ENCODE data around the gene PRKCD. TPM values are rescaled to one million over a fixed set of nuclear protein-coding genes. Genes with fewer than 3 reads are reported as not detected.
A peak's percentile ranks its signal among the peaks of the same experiment; 100 is the strongest.
"Not testable (repeated sequence)": the region's sequence is repeated elsewhere in the genome, so short reads cannot be mapped to it uniquely, and the experiment has no call there.

Gene PRKCD
- total and polyA plus RNA-seq, 7 experiments from 2014 or later: 7.7 to 72.8 (median 17.5) TPM

DNA sequence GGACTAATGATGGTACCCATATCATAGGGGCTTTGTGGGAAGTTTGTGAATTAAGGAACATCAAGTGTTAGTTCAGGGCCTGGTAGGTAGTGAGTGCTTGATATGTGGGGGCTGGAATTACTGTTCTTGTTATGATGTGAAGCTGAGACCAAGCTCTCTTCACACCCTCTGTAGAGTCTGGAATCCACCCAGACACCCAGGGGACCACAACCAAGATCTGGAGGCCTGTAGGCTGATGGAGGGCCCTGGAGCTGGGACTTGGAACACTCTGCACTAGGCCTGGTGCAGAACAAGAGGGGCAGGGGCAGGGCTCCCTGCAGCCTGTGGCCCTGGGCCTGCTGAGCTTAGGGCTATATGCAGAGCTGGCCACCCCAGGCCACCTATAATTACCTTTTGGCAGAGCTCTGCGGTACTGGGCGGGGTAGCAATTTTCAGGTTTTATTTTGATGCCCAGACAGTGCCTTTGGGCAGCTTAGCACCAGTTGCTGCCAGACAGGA is 13.1 kb upstream of the PRKCD start:
- H3K27me3 Mint-ChIP-seq: peaks cover 0 to under 1% (median under 1%) of the 10 kb centered on the region in 5 donors
- POLR2A ChIA-PET: interaction anchor here (0.7 kb wide), 1 partner anchor 22 kb away, joined by 3 read pairs; no protein-coding TSS in a partner anchor
- H3K36me3 ChIP-seq (ENCODE audit: control insufficient read depth in 2 of 3, insufficient read depth in 3 of 3, low read length in 3 of 3): no peaks in the 10 kb centered on the region

GRCh38 chr3:53149006-53149690 is 11.9 kb upstream of the PRKCD start:
- intact Hi-C loops (cut with micrococcal nuclease): no loop called here
- Mint-ChIP-seq H3K27ac (no peak overlapping the region), H3K27me3 (peaks cover 7 to 10% (median 9%) of the 10 kb centered on the region in 5 donors), H3K4me3 (no peak overlapping the region), H3K36me3 (no peaks in the 10 kb centered on the region), H3K4me1 (peaks cover 0 to 2% (median 0%) of the 10 kb centered on the region in 7 donors), H3K9me3 (no peaks in the 10 kb centered on the region)
- no peaks in the 10 kb centered on the region for H3K9me3 ChIP-seq (ENCODE audit: control insufficient read depth in 2 of 3, low read length in 3 of 3)
- ChIA-PET CTCF (interaction anchor here (0.7 kb wide), 1 partner anchor 18 kb away, joined by 3 read pairs; no protein-coding TSS in a partner anchor), POLR2A (interaction anchor here (0.6 kb wide), 1 partner anchor 34 kb away, joined by 3 read pairs; no protein-coding TSS in a partner anchor)
- no peaks in the 10 kb centered on the region for H3K27me3 ChIP-seq (ENCODE audit: control insufficient read depth in 2 of 2, insufficient read depth in 2 of 2, low read length in 2 of 2)
- H3K4me3 ChIP-seq (ENCODE audit: low read length): no peak overlapping the region
- H3K4me1 ChIP-seq (ENCODE audit: control insufficient read depth in 2 of 2, insufficient read depth in 2 of 2, low read length in 2 of 2): no peaks in the 10 kb centered on the region
- no peak overlapping the region for H3K27ac ChIP-seq (ENCODE audit: low read depth, low read length)
- no peaks in the 10 kb centered on the region for H3K36me3 ChIP-seq (ENCODE audit: control insufficient read depth in 2 of 3, insufficient read depth in 3 of 3, low read length in 3 of 3)
- ATAC-seq: no peak
- no peak for DNase-seq

More for the DNA sequence above, 13.1 kb upstream of the PRKCD start:
- CTCF ChIA-PET: no interaction called here
- Histone ChIP-seq H3K27me3 (ENCODE audit: control insufficient read depth in 2 of 2, insufficient read depth in 2 of 2, low read length in 2 of 2) (no peaks in the 10 kb centered on the region), H3K4me3 (ENCODE audit: low read length) (no peak overlapping the region), H3K4me1 (ENCODE audit: control insufficient read depth in 2 of 2, insufficient read depth in 2 of 2, low read length in 2 of 2) (no peaks in the 10 kb centered on the region), H3K9me3 (ENCODE audit: control insufficient read depth in 2 of 3, low read length in 3 of 3) (no peaks in the 10 kb centered on the region), H3K27ac (ENCODE audit: low read depth, low read length) (no peak overlapping the region)
- ATAC-seq (no peak), DNase-seq (no peak)
- no peaks in the 10 kb centered on the region for H3K9me3 Mint-ChIP-seq
- H3K4me3 Mint-ChIP-seq: no peak overlapping the region
- intact Hi-C loops (cut with micrococcal nuclease): no loop called here
- no peak overlapping the region for H3K27ac Mint-ChIP-seq
- H3K4me1 Mint-ChIP-seq: peaks cover 0 to 2% (median 0%) of the 10 kb centered on the region in 7 donors
- no peaks in the 10 kb centered on the region for H3K36me3 Mint-ChIP-seq

GRCh38 chr3:53149699-53150098 is 11.3 kb upstream of the PRKCD start:
- Histone ChIP-seq H3K36me3 (ENCODE audit: control insufficient read depth in 2 of 3, insufficient read depth in 3 of 3, low read length in 3 of 3) (no peaks in the 10 kb centered on the region), H3K4me1 (ENCODE audit: control insufficient read depth in 2 of 2, insufficient read depth in 2 of 2, low read length in 2 of 2) (no peaks in the 10 kb centered on the region), H3K27me3 (ENCODE audit: control insufficient read depth in 2 of 2, insufficient read depth in 2 of 2, low read length in 2 of 2) (no peaks in the 10 kb centered on the region), H3K4me3 (ENCODE audit: low read length) (no peak overlapping the region), H3K27ac (ENCODE audit: low read depth, low read length) (no peak overlapping the region), H3K9me3 (ENCODE audit: control insufficient read depth in 2 of 3, low read length in 3 of 3) (no peaks in the 10 kb centered on the region)
- no peaks in the 10 kb centered on the region for H3K9me3 Mint-ChIP-seq
- no peak overlapping the region for H3K4me3 Mint-ChIP-seq
- H3K36me3 Mint-ChIP-seq: no peaks in the 10 kb centered on the region
- DNase-seq (no peak), ATAC-seq (no peak)
- H3K27ac Mint-ChIP-seq: no peak overlapping the region
- peaks cover 0 to 2% (median 0%) of the 10 kb centered on the region in 7 donors for H3K4me1 Mint-ChIP-seq
- peaks cover 9 to 15% (median 10%) of the 10 kb centered on the region in 5 donors for H3K27me3 Mint-ChIP-seq
- intact Hi-C loops (cut with micrococcal nuclease): no loop called here
- ChIA-PET CTCF (no interaction called here), POLR2A (no interaction called here)

- DNase-seq: no peak
- H3K27ac ChIP-seq (ENCODE audit: low read depth, low read length): no peak overlapping the region
- H3K36me3 ChIP-seq (ENCODE audit: control insufficient read depth in 2 of 3, insufficient read depth in 3 of 3, low read length in 3 of 3): no peaks in the 10 kb centered on the region
- intact Hi-C loops (cut with micrococcal nuclease): no loop called here
- CTCF ChIA-PET: no interaction called here
- H3K27me3 ChIP-seq (ENCODE audit: control insufficient read depth in 2 of 2, insufficient read depth in 2 of 2, low read length in 2 of 2): no peaks in the 10 kb centered on the region
- H3K4me3 Mint-ChIP-seq: no peak overlapping the region
- no peaks in the 10 kb centered on the region for H3K9me3 Mint-ChIP-seq
- H3K27ac Mint-ChIP-seq: no peak overlapping the region
- no peaks in the 10 kb centered on the region for H3K9me3 ChIP-seq (ENCODE audit: control insufficient read depth in 2 of 3, low read length in 3 of 3)
- POLR2A ChIA-PET: no interaction called here
- H3K4me1 ChIP-seq (ENCODE audit: control insufficient read depth in 2 of 2, insufficient read depth in 2 of 2, low read length in 2 of 2): no peaks in the 10 kb centered on the region
- no peaks in the 10 kb centered on the region for H3K36me3 Mint-ChIP-seq
- no peak for ATAC-seq
- H3K4me3 ChIP-seq (ENCODE audit: low read length): no peak overlapping the region
- peaks cover 12 to 19% (median 15%) of the 10 kb centered on the region in 5 donors for H3K27me3 Mint-ChIP-seq
- H3K4me1 Mint-ChIP-seq: peaks cover 0 to 2% (median 0%) of the 10 kb centered on the region in 7 donors
These were observed 10.5 kb upstream of the PRKCD start for GRCh38 chr3:53150247-53151085.

DNA sequence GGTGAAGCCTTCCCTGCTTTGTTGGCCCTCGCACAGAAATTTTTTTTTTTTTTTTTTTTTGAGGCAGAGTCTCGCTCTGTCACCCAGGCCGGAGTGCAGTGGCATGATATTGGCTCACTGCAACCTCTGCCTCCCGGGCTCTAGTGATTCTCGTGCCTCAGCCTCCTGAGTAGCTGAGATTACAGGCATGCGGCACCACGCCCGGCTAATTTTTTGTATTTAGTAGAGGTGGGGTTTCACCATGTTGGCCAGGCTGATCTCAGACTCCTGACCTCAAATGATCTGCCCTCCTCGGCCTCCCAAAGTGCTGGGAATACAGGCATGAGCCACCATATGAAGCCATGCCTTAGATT is 9.9 kb upstream of the PRKCD start:
- H3K9me3 Mint-ChIP-seq; intact Hi-C loops (cut with micrococcal nuclease); H3K4me3 ChIP-seq (ENCODE audit: low read length); H3K4me1 Mint-ChIP-seq; ATAC-seq; H3K4me3 Mint-ChIP-seq; DNase-seq; POLR2A ChIA-PET; H3K27ac ChIP-seq (ENCODE audit: low read depth, low read length); H3K36me3 ChIP-seq (ENCODE audit: control insufficient read depth in 2 of 3, insufficient read depth in 3 of 3, low read length in 3 of 3); H3K4me1 ChIP-seq (ENCODE audit: control insufficient read depth in 2 of 2, insufficient read depth in 2 of 2, low read length in 2 of 2); H3K27me3 ChIP-seq (ENCODE audit: control insufficient read depth in 2 of 2, insufficient read depth in 2 of 2, low read length in 2 of 2); H3K36me3 Mint-ChIP-seq; H3K9me3 ChIP-seq (ENCODE audit: control insufficient read depth in 2 of 3, low read length in 3 of 3); CTCF ChIA-PET: not testable (repeated sequence)
- Mint-ChIP-seq H3K27ac (peak overlapping the region in 1 of 9 donors; percentile 36), H3K27me3 (peaks cover 13 to 24% (median 20%) of the 10 kb centered on the region in 5 donors)

GRCh38 chr3:53151465-53151864 is 9.5 kb upstream of the PRKCD start:
- H3K9me3 ChIP-seq (ENCODE audit: control insufficient read depth in 2 of 3, low read length in 3 of 3): no peaks in the 10 kb centered on the region
- no peaks in the 10 kb centered on the region for H3K4me1 ChIP-seq (ENCODE audit: control insufficient read depth in 2 of 2, insufficient read depth in 2 of 2, low read length in 2 of 2)
- H3K27ac ChIP-seq (ENCODE audit: low read depth, low read length): no peak overlapping the region
- peaks cover 13 to 27% (median 23%) of the 10 kb centered on the region in 5 donors for H3K27me3 Mint-ChIP-seq
- DNase-seq (no peak), ATAC-seq (no peak)
- H3K27ac Mint-ChIP-seq: no peak overlapping the region
- no peak overlapping the region for H3K4me3 Mint-ChIP-seq
- POLR2A ChIA-PET: no interaction called here
- intact Hi-C loops (cut with micrococcal nuclease): no loop called here
- peaks cover 0 to 2% (median 0%) of the 10 kb centered on the region in 7 donors for H3K4me1 Mint-ChIP-seq
- no peaks in the 10 kb centered on the region for H3K27me3 ChIP-seq (ENCODE audit: control insufficient read depth in 2 of 2, insufficient read depth in 2 of 2, low read length in 2 of 2)
- H3K9me3 Mint-ChIP-seq: no peaks in the 10 kb centered on the region
- CTCF ChIA-PET: no interaction called here
- H3K4me3 ChIP-seq (ENCODE audit: low read length): no peak overlapping the region
- no peaks in the 10 kb centered on the region for H3K36me3 ChIP-seq (ENCODE audit: control insufficient read depth in 2 of 3, insufficient read depth in 3 of 3, low read length in 3 of 3)
- no peaks in the 10 kb centered on the region for H3K36me3 Mint-ChIP-seq
